ENCODE results near the gene STAM2.

DNA sequence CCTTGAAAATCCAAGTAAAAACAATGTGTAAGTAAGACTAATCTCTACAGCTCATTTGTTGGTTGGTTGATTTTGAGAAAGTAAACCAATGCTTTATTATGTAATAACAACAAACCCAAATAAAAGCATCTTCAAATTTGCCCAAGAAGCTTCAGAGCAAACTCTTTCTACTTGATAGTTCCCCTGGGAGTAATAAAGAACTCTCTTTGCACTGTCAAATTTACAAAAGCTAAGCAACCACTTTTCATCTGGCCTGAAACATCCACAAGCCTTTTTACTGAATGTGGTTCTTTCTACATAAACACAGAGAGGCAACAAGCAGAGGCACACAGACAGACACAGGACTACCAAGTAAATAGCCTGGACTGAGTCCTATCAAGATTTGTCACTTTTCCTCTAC lies 47.9 kb downstream of the STAM2 start:
- no peak for TF ChIP-seq SNAI2 (CRISPR knock-in tag; IDR thresholded peaks at IDR 0.05)
- no peak for TF ChIP-seq CREB5 (CRISPR knock-in tag; IDR thresholded peaks at IDR 0.05; ENCODE audit: low read depth)
- no peak for TF ChIP-seq PATZ1 (CRISPR knock-in tag; IDR thresholded peaks at IDR 0.05; ENCODE audit: borderline replicate concordance)
- TF ChIP-seq ARNTL (CRISPR knock-in tag; IDR thresholded peaks at IDR 0.05; ENCODE audit: borderline replicate concordance, low read depth): no peak
- no peak for TF ChIP-seq TCF4 (CRISPR knock-in tag; IDR thresholded peaks at IDR 0.05; ENCODE audit: borderline replicate concordance)
- TF ChIP-seq ZNF8 (CRISPR knock-in tag; IDR thresholded peaks at IDR 0.05): no peak
- no peak for TF ChIP-seq CSDC2 (CRISPR knock-in tag; IDR thresholded peaks at IDR 0.05)

Data from SK-N-SH treated with all-trans-retinoic acid at 6 μM for 48 hours (cell line).